DND-41 (cell line): ENCODE measurements around the gene SYNCRIP.
A peak's percentile ranks its signal among the peaks of the same experiment; 100 is the strongest.

ENCODE experiments used
- ATAC-seq: fragments of 200-7000 bp; cut with Tn5 transposase; 3 replicates; pipeline ENCODE4 v1.9.1; 2021; ENCODE audit warnings: low read depth; ENCODE audit not compliant: insufficient read depth
- DNase-seq: peaks from one replicate; pipeline ENCODE4 v3.0.0-alpha.2; 2020
- H2AFZ ChIP-seq: 2 replicates; pipeline ENCODE4 v1.6.0; 2012; ENCODE audit warnings: low read depth, low read length
- H3K27ac ChIP-seq: 2 replicates; pipeline ENCODE4 v1.5.1; 2012; ENCODE audit warnings: low read length, inconsistent platforms
- H3K27me3 ChIP-seq: fragments of 200-600 bp; sonication (generic); 2 replicates; pipeline ENCODE4 v1.6.0; 2012; ENCODE audit warnings: low read length, mild to moderate bottlenecking, inconsistent platforms; ENCODE audit not compliant: insufficient read depth, poor library complexity
- H3K36me3 ChIP-seq: 2 replicates; pipeline ENCODE4 v1.5.1; 2012; ENCODE audit warnings: low read length, inconsistent platforms; ENCODE audit not compliant: insufficient read depth
- H3K4me1 ChIP-seq: 2 replicates; pipeline ENCODE4 v1.5.1; 2012; ENCODE audit warnings: mild to moderate bottlenecking, low read length; ENCODE audit not compliant: insufficient read depth
- H3K4me2 ChIP-seq: 2 replicates; pipeline ENCODE4 v1.6.0; 2012; ENCODE audit warnings: mild to moderate bottlenecking, moderate library complexity, low read length, inconsistent platforms; ENCODE audit not compliant: insufficient read depth
- H3K4me3 ChIP-seq, 2 experiments: fragments of 200-600 bp in 1 of 2; shearing (Covaris generic) in 1 of 2; 2 replicates each; pipeline ENCODE4 v1.5.1; 2012 to 2016; ENCODE audit warnings: inconsistent platforms in 2 of 2, low read length in 2 of 2, mild to moderate bottlenecking in 2 of 2, low read depth in 1 of 2, moderate library complexity in 1 of 2
- H3K79me2 ChIP-seq: 2 replicates; pipeline ENCODE4 v1.6.0; 2012; ENCODE audit warnings: low read length, inconsistent platforms; ENCODE audit not compliant: insufficient read depth
- H3K9ac ChIP-seq: 2 replicates; pipeline ENCODE4 v1.6.0; 2012; ENCODE audit warnings: low read depth, mild to moderate bottlenecking, inconsistent platforms, low read length, moderate library complexity
- H3K9me3 ChIP-seq: 2 replicates; pipeline ENCODE4 v1.5.1; 2012; ENCODE audit warnings: low read length, moderate library complexity, mild to moderate bottlenecking, inconsistent platforms; ENCODE audit not compliant: insufficient read depth, severe bottlenecking
- H4K20me1 ChIP-seq: 2 replicates; pipeline ENCODE4 v1.6.0; 2012; ENCODE audit warnings: low read length; ENCODE audit not compliant: insufficient read depth
- CTCF ChIP-seq: IDR thresholded peaks from 2 replicates; pipeline ENCODE4 v1.5.1; 2012; ENCODE audit warnings: borderline replicate concordance, low read length, moderate library complexity, mild to moderate bottlenecking; ENCODE audit not compliant: poor library complexity, severe bottlenecking; ENCODE audit errors: extremely low read depth
- EZH2 ChIP-seq: IDR thresholded peaks from 3 replicates; pipeline ENCODE4 v1.6.1; 2012; ENCODE audit warnings: borderline replicate concordance, low read depth, mild to moderate bottlenecking, moderate library complexity, low read length, inconsistent platforms; ENCODE audit not compliant: severe bottlenecking

The SYNCRIP gene

GRCh38 chr6:85641522-85641896 is 1.2 kb downstream of the SYNCRIP start:
- Histone ChIP-seq H3K9me3 (no peaks in the 10 kb centered on the region), H2AFZ (no peak overlapping the region), H3K9ac (peak overlapping the region; percentile 97), H3K79me2 (peaks cover 72% of the 10 kb centered on the region), H3K4me3 (peak overlapping the region; percentile 67 to 73; a peak in 3 of 4 replicates), H3K4me1 (peaks cover 54% of the 10 kb centered on the region), H4K20me1 (peaks cover 54% of the 10 kb centered on the region), H3K36me3 (peaks cover 59% of the 10 kb centered on the region), H3K4me2 (peak overlapping the region; percentile 78), H3K27me3 (no peaks in the 10 kb centered on the region), H3K27ac (peak overlapping the region; percentile 98)
- no peak for TF ChIP-seq CTCF
- no peak for TF ChIP-seq EZH2
- DNase-seq (no peak), ATAC-seq (no peak)

GRCh38 chr6:85640821-85641220 is 1.9 kb downstream of the SYNCRIP start:
- Histone ChIP-seq H3K36me3 (peaks cover 66% of the 10 kb centered on the region), H3K9me3 (no peaks in the 10 kb centered on the region), H3K27me3 (no peaks in the 10 kb centered on the region), H3K4me1 (peaks cover 58% of the 10 kb centered on the region), H3K27ac (peak overlapping the region; percentile 98; the same call in 1 of the 2 replicates), H3K79me2 (peaks cover 79% of the 10 kb centered on the region), H3K4me2 (peak overlapping the region; percentile 78), H3K4me3 (peak overlapping the region; percentile 67 to 73), H3K9ac (peak overlapping the region; percentile 97), H4K20me1 (peaks cover 57% of the 10 kb centered on the region), H2AFZ (no peak overlapping the region)
- DNase-seq = no peak
- no peak for ATAC-seq
- no peak for TF ChIP-seq CTCF
- TF ChIP-seq EZH2 = no peak

GRCh38 chr6:85637579-85637978 is 5.1 kb downstream of the SYNCRIP start:
- Histone ChIP-seq H3K4me1 (peaks cover 70% of the 10 kb centered on the region), H3K4me3 (peak overlapping the region in 1 of 2 experiments; percentile 1; a peak in 1 of 4 replicates), H4K20me1 (peaks cover 86% of the 10 kb centered on the region), H3K79me2 (peaks cover 98% of the 10 kb centered on the region), H3K27ac (no peak overlapping the region), H3K27me3 (no peaks in the 10 kb centered on the region), H3K4me2 (peak overlapping the region; percentile 78; the same call in 1 of the 2 replicates), H3K9me3 (no peaks in the 10 kb centered on the region), H3K9ac (no peak overlapping the region), H3K36me3 (peaks cover 95% of the 10 kb centered on the region), H2AFZ (no peak overlapping the region)
- no peak for DNase-seq
- no peak for ATAC-seq
- no peak for TF ChIP-seq EZH2
- TF ChIP-seq CTCF = no peak
